Putamen (tissue), 1 donor: ENCODE data around the gene IP6K1.
"Not testable (repeated sequence)": the region's sequence is repeated elsewhere in the genome, so short reads cannot be mapped to it uniquely, and the experiment has no call there.

Source experiments
- DNase-seq: peaks from one replicate; pipeline ENCODE4 v3.0.0-alpha.2; 2016; ENCODE audit warnings: low spot score

Gene IP6K1

DNA sequence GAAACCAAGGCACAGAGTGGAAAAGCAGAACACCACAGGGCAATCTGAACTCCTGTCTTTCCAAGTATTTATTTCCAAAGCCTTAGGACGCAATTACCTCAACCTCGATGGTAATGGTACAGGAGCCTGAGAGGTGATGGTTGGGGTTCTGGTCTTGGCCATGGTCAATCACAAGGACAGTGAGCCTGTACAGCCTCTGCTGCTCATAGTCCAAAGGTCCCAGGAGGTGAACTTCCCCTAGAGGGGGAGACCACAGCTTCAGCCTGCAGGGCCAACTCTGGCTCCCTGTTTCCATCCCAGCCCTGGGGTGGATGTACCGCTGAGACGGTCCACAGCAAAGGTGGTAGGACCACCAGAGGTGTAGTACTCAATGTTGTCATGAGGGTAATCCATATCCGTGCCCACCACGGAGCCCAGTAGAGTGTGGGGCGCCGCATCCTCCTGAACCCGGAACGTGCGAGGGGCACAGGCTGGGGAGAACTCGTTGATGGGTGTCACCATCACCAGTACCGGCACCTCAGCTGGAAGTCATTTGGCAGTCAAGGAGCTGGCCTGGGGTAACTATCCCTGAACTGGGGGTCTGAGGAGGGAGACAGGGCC is 7.2 kb upstream of the IP6K1 start:
- DNase-seq: no peak

DNA sequence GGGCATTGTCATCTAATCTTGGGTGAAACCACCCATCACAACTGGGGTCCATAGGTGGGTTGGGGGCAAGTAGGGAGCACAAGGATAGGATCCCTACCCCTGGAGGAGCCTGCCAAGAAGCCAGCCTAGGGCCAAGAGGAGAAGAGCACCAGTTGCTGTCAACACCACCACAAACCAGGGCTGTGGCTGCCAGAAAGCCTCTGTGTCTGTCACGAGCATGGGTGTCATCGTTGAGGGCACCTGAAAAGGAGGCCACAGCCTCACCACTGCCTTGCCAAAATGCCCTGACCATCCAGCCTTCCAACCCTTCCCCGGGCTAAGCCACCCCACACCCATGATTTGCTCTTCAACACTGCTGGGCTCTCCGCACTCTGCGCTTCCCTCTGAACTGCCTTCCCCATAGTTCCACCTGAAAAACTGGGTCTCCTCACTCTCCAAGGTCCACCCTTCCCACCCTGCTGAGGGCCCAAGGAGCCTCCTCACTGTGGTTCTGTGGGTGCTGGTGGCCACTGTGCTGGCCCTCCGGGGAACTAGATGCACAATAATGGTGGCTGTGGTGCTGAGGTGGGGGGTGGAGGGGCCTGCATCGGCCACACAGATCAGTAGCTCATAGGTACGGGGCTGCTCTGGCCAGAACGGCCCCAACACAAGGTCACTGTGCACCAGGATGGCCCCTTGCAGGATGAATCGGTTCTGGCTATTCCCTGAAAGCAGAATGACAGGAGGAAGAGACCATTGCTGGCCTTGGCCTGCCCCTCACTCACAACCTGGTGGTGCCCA is 6.2 kb upstream of the IP6K1 start:
- DNase-seq: no peak

DNA sequence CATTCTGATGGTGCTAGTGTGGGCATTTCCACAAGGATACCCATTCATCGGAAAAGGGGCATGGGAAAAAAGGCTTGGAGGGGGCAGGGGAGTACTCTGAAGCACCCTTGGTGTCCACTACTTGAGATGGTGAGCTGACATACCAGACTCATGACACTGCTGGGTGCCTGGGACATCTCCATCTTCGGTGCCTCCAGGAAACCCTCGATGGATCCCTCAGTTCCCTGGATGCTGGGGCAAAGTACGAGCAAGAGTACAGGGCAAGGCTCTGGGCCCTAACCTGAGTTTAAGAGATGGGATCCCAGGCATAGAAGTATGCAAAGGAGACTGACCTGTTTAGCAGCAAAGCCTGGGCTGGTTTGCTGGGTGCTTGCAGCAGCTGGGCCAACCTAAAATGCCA is 5.2 kb upstream of the IP6K1 start:
- DNase-seq: no peak

DNA sequence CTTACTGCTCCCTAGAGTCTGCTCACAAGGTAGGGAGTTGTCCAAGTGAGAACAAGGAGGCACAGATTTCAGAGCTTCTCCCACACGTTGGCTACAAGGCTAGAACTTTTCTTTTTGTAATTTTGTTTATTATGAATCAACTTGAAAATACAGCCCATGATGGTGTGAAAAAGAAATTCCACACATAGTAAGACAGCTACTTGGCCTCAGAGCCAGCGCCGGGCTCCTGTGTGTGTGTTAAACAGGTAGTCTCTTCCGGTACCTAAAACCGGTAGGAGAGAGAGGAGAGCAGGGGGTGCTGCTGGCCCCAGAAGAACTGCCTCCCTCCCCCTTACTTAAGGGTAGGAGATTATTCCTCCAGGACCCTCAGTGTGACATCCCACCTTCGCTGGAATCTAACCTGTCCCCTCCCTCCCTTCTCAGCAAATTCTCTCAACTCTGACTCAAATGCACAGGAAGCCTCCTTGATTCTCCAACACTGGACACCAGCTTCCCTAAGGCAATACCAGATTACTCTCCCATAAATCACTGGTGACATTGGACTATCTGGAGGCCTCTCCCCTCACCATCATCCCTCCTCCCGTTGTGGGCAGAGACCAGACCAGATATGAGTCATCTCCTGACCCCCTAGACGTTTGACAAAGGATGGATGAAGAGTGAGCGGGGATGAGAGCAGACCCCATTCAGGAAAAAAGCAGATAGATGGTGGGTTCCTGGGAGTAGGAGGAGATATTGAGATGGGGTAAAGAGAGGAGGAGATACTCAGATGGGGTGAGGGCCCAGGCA is 4.5 kb upstream of the IP6K1 start:
- no peak for DNase-seq

DNA sequence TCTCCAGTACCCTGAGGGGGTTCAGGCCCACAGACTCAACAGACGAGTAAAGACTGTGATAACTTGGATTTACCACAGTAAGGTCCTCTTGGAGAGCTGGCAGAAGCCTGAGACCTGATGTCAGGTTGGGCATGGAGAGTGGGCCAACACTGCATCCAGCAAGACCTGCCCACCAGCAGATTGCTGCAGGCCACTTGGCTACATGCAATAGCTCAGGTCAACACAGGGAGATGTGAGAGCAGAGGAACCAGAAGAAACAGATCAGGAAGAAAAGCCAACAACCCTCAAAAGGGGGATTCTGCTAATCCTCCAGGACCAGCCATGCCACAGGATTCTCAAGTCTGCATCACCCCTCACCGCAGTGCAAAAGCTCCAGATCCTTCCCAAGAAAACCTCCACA is 1.7 kb upstream of the IP6K1 start:
- DNase-seq: no peak

DNA sequence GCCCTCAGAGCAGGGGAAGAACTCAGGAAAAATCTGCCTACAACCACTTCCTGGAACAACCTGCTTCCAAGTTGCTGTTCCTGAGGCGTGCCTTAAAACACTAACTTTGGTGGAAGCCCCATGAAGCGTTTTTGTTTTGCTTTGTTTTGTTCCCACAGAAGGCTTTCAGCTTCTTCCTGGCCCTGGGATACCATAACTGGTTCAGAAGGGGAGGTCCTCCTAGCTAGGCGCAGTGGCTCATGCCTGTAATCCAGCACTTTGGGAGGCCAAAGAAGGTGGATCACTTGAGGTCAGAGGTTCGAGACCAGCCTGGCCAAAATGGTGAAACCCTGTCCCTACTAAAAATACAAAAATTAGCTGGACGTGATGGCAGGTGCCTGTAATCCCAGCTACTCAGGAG is 1.2 kb upstream of the IP6K1 start:
- no peak for DNase-seq

DNA sequence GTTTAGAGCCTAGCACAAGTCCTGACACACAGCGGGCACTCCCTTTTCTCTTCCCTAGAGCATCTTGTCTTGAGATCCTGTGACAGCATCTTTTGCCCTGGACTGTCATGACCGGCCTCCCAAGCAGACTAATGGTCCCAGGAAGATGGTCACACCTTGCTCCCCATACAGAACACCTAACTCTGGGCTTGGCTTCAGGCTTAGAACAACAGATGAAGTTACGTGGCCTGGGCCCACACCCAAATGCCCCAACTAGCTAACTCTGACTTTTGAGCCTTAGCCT is 781 bp upstream of the IP6K1 start:
- no peak for DNase-seq

DNA sequence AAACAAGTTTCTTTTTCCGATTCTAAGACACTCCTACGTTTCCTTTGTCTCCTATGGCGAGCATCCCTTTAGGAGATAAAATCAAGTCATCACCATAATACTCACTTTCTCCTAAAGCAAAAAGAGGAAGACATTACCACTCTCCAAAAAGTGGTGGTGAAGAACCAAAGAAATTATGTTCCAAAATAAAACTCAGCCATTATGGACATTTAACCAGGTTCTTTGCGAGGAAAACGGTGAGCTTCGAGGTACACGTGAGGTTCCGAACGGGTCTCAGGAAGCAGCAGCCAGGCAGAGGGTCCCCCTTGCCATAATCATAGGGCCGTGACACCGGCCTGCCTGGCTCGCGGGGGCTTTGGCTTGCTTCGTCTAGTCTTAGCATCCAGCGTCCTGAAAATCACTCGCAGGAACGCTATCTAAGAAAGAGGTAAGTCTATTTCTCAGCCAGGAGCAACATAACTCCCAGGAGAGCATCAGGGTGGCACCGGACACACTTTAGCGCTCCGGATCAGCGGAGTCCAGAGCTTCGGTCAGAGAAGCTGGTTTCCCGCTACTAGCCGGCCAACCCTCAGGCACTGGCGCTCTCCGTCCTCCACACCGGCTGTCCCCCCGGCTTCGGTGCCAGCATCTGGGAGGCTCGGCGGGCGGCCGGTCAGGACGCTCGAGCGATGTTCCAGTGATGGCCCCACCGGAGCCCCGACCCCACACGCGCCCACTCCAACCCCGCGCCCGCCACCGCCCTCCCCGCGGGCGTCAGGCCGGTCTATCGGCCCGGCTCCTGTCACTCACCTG is 581 bp downstream of the IP6K1 start:
- DNase-seq: no peak

DNA sequence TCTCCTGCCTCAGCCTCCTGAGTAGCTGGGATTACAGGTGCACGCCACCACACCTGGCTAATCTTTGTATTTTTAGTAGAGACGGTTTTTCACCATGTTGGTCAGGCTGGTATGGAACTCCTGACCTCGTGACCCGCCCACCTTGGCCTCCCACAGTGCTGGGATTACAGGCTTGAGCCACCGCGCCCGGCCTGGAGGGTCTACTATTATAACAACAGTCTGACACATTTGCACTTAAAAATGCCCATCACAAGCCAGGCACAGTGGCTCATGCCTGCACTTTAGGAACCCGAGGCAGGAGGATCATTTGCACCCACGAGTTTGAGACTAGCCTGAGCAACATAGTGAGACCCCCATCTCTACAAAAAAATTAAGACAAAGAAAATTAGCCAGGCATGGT is 4.1 kb downstream of the IP6K1 start:
- DNase-seq: not testable (repeated sequence)

DNA sequence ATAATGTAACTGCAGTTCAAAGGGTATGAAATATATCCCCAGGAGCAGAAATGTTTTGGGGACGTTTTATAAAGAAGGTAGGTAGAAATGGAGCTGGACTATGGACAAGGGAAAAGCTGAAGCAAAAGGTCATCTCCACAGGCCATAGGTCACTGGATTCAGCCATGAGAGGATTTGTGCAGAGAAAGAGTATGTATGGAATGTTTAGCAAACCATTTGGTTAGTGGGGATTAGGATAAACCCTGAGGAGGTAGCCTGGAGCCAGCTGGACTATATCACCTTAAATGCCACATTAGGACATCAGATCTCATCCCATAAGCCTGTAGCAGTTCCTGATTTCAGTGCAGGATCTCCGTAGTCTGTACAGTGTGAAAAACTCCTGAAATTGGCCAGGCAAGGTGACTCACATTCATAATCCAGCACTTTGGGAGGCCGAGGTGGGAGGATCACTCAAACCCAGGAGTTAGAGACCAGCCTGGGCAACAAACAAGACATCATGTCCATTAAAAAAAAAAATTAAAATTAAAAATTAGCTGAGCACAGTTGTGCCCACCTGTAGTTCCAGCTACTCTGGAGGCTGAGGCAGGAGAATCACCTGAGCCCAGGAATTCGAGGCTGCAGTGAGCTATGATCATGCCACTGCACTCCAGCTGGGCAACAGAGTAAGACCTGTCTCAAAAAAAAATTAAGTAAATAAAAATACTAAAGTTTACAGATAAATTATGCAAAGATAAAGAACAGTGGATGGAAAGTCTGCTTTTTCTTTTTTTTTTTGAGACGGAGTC is 4.7 kb downstream of the IP6K1 start:
- no peak for DNase-seq

DNA sequence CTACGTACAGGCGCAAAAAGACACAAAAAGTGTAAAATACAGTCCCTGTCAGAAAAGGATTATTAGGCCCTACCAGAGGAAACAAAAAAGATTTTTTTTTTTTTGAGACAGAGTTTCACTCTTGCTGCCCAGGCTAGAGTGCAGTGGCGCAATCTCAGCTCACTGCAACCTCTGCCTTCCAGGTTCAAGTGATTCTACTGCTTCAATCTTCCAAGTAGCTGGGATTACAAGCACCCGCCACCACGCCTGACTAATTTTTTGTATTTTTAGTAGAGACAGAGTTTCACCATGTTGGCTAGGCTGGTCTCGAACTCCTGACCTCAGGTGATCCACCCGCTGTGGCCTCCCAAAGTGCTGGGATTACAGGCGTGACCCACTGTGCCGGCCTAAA is 5.4 kb downstream of the IP6K1 start:
- not testable (repeated sequence) for DNase-seq

DNA sequence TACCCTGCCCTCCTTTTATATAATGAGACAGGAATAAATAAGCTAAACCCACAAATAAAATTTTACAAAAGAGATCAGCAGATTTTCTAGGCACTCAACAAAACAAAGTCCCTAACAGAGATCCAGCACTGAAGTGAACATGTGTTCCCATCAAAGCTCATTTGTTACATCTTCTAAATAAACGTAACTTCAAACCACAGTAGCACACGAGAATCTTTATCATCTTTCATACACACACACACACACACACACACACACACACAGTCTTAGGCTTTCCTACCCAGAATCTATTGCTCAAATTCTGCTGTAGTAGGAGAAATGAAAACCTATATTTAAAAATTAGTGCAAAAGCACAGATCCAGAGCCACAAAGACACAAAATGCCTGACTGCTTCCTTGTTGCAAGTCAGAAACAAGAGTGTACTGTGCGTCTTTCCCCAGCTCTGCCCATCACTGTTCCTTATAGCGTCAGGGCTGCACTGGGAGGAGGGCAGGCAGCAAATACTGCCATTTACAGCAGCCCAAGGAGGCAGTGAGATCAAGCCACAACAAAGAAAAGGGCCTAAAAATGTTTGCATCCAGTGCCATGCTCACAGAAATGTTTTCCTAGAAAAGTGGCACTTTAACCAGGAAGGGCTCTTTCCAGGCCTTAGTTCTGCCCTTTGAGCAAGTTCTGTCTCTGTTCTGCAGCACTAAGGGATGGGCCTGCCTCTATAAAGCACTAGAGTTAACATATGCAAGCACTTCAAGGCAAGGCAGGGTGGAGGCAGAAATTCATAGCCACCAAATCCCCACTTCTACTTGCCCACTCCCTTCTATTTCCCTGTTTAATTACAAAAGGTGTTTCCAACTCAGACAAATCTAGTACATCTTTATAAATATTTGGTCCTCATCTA is 6.0 kb downstream of the IP6K1 start:
- DNase-seq: no peak

DNA sequence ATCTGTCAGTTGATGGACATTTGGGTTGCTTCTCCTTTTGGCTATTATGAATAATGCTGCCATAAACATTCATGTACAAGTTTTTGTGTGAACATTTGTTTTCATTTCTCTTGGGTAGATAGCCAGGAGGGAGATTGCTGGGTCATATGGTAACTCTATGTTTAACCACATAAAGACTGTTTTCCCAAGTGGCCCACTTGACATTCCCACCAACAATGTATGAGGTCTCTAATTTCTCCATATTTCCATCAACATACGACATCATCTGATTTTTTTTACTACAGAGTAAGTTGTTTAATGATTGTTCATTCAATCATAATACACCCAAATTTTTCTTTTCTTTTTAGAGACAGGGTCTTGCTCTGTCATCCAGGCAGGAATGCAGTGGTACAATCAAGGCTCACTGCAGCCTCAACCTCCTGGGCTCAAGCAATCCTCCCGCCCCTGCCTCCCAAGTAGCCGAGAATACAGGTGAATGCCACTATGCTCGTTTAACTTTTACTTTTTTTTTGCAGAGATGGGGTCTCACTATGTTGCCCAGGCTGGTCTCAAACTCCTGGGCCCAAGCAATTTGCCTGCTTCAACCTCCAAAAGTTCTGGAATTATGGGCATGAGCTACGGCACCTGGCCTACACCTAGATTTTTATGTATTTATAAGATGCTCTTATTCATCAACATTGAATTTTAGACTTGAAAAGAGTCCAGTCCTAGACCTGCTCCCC is 6.8 kb downstream of the IP6K1 start:
- DNase-seq: no peak

DNA sequence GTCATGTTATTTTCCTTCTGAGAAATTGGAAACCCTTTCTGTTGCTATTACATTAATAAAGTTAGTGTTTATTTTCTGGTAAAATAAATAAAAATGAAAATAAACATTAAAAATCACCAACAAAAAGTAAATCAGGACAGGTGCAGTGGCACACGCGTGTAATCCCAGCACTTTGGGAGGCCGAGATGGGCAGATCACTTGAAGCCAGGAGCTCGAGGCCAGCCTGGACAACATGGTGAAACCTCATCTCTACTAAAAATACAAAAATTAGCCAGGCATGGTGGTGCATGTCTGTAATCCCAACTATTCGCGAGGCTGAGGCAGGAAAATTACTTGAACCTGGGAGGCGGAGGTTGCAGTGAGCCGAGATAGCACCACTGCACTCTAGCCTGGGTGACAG is 10.2 kb downstream of the IP6K1 start:
- DNase-seq: not testable (repeated sequence)

DNA sequence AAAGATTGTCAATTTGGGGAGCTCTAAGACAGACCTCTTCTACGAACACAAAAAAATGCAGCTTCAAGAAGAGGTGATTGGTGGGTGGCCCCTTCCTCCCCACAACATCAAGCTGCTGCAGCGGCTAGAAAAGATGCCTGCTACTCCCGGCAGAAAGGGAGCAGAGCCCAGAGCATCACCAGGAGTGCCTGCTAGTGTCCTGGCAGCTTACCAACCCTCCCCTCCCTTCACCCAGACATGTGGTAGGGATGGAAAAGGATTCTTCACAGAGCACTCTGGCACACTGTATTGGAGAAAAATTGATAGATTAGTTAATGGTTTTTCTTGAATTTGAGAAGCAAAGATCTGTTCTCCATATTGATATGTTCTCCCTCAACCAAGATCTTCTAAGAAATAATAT is 10.8 kb downstream of the IP6K1 start:
- DNase-seq: peak; percentile 58

DNA sequence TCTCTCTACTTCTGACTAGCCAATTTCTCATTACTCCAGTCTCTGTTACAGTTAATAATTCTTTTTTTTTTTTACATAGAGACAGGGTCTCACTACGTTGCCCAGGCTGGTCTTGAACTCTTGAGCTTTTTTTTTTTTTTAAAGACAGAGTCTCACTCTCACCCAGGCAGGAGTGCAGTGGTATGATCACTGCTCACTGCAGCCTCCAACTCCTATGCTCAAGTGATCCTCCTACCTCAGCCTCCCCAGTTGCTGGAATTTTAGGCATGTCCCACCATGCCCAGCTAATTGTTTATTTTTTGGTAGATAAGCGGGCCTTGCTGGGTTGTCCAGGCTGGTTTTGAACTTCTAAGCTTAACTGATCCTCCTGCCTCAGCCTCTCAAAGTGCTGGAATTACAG is 13.6 kb downstream of the IP6K1 start:
- DNase-seq: no peak

DNA sequence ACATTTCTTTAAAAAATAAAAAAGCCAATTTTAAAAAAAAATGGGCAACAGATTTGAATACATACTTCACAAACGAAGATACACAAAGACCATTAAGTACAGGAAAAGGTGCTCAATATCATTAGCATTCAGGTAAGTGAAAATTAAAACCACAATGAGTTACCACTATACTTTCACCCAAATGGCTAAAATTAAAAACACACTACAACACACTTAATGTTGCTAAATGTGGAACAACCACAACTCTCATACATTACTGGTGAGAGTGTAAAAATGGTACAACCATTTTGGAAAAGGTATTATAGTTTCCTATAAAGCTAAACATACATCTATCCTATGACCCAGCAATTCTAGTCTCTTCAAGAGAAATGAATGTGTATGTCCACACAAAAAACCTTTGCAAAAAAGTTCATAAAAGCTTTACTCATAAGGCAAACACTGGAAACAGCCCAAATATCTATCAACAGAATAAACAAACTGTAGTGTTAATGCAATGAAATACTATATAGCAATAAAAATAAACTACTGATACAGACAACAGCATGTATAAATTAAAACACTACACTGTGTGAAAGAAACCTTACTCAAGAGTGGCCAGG is 14.9 kb downstream of the IP6K1 start:
- no peak for DNase-seq

DNA sequence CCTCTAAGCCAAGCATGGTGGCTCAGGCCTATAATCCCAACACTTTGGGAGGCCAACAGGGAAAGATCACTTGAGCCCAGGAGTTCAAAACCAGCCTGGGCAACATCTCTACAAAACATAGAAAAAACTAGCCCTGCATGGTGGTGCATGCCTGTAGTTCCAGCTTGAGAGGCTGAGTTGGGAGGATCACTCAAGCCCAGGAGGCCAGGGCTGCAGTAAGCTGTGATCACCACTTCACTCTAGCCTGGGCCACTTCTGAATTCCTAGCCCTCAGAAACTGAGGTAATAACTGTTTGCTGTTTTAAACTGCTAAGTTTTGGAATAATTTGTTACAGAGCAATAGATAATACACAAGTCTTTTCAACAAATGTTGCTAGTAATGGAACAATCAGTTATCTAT is 16.4 kb downstream of the IP6K1 start:
- DNase-seq: no peak

DNA sequence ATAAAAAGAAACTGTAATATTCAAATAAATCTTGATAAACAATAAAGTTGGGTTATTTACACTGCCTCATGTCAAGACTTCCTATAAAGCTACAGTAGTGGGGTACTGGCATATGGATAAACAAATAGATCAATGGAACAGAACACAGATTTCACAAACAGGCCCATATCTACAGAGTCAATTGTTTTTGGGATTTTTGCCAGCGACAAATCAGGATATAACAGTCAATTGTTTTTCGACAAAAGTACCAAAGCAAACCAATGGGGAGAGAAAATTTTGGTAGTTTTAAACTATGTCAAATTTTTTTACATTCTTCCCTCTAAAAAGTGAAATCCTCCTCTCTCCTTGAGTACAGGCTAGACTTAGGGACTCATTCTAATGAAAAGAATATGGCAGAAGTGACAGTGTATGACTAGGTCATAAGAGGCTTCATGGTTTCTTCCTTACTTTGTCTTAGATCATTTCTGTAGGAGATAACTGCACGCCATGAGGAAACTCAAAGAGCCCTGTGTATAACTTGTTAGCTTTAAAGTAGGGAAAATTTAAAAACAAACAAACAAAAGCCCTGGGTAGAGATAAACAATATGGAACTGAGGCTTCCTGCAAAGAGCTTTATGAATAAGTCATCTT is 16.9 kb downstream of the IP6K1 start:
- no peak for DNase-seq
